Thymus (tissue), 11 donors: ENCODE results near the gene OSBPL10. TPM values are rescaled to one million over a fixed set of nuclear protein-coding genes. Genes with fewer than 3 reads are reported as not detected.

Source experiments
- DNase-seq, 9 donors: peaks; one replicate each; pipeline ENCODE4 v3.0.0-alpha.2; 2013; ENCODE audit warnings: low spot score in 9 of 9, low read depth in 6 of 9, missing footprints in 1 of 9
- H3K27ac ChIP-seq, 2 donors: one replicate each; pipeline ENCODE4 v1.5.1; 2013; ENCODE audit warnings: control low read depth in 1 of 2, low read depth in 1 of 2, low read length in 1 of 2, mild to moderate bottlenecking in 1 of 2, moderate library complexity in 1 of 2
- H3K27me3 ChIP-seq, 2 donors: one replicate each; pipeline ENCODE4 v1.5.1; 2013; ENCODE audit warnings: low read length in 1 of 2; ENCODE audit not compliant: control insufficient read depth in 2 of 2, insufficient read depth in 1 of 2
- H3K36me3 ChIP-seq, 2 donors: one replicate each; pipeline ENCODE4 v1.5.1; 2013; ENCODE audit warnings: low read length in 1 of 2, mild to moderate bottlenecking in 1 of 2, moderate library complexity in 1 of 2; ENCODE audit not compliant: control insufficient read depth in 2 of 2, insufficient read depth in 2 of 2
- H3K4me1 ChIP-seq, 2 donors: one replicate each; pipeline ENCODE4 v1.5.1; 2013; ENCODE audit warnings: low read length in 2 of 2; ENCODE audit not compliant: control insufficient read depth in 2 of 2, insufficient read depth in 2 of 2
- H3K4me3 ChIP-seq, 2 donors: one replicate each; pipeline ENCODE4 v1.5.1; 2013; ENCODE audit warnings: low read length in 2 of 2, control low read depth in 1 of 2, mild to moderate bottlenecking in 1 of 2
- H3K9me3 ChIP-seq, 2 donors: one replicate each; pipeline ENCODE4 v1.5.1; 2013; ENCODE audit warnings: low read length in 1 of 2, mild to moderate bottlenecking in 1 of 2; ENCODE audit not compliant: control insufficient read depth in 2 of 2, insufficient read depth in 1 of 2
- WGBS: extraction: QIAGEN DNeasy Blood & Tissue Kit; methylation state at CpG from one replicate; pipeline ENCODE4 v1.1.7; 2013; 5-methylcytosine and 5-hydroxymethylcytosine counted together
- polyA plus RNA-seq: library from polyadenylated mRNA; stranded (reverse); fragments of 200-250 nt; gene quantifications from one replicate; pipeline ENCODE4 v1.2.3, GENCODE V29; 2013
- total RNA-seq: library from RNA; stranded (reverse); fragments of 120-200 nt; gene quantifications from one replicate; pipeline ENCODE4 v1.2.4, GENCODE V29; 2013
- donor health status: healthy.

The OSBPL10 gene
- total and polyA plus RNA-seq, 2 donors, result 1.4 to 2.1 TPM

DNA sequence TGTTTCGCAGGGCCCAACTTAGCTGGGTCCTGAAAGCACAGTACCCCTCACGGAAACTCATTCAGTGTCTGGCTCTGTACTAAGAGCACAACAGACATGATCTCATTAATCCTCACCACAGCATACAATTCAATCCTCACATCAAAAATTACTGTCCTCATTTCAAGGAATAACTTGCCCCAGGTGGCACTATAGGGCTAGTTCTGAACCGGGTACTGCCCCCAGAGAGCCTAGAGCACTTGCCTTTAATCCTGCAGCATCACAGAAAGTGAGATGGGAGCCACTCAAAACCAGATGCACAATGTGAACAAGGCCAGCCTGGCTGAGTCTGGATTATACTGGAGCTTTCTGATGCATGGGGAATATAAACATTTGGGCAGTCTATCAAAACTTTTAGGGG is 122.6 kb downstream of the OSBPL10 start:
- no peaks in the 10 kb centered on the region for H3K9me3 ChIP-seq

GRCh38 chr3:31853580-31853979 is 127.5 kb downstream of the OSBPL10 start:
- Histone ChIP-seq H3K36me3 (no peaks in the 10 kb centered on the region), H3K9me3 (no peaks in the 10 kb centered on the region), H3K27ac (no peak overlapping the region), H3K4me1 (no peaks in the 10 kb centered on the region), H3K27me3 (no peaks in the 10 kb centered on the region), H3K4me3 (no peak overlapping the region)
- DNase-seq, result peak in 3 of 9 donors; percentile 8 to 24 (median 10)
- 3% methylated on average over 3 of the region's 3 CpGs for WGBS

More for the DNA sequence above, 122.6 kb downstream of the OSBPL10 start:
- DNase-seq, result no peak
- H3K27ac ChIP-seq, result no peak overlapping the region
- no peaks in the 10 kb centered on the region for H3K4me1 ChIP-seq
- WGBS, result 89% methylated on average over 3 of the region's 3 CpGs
- H3K36me3 ChIP-seq, result no peaks in the 10 kb centered on the region
- no peak overlapping the region for H3K4me3 ChIP-seq
- H3K27me3 ChIP-seq, result no peaks in the 10 kb centered on the region

- H3K27ac ChIP-seq, result no peak overlapping the region
- H3K4me1 ChIP-seq, result no peaks in the 10 kb centered on the region
- 90% methylated on average over 10 of the region's 10 CpGs for WGBS
- H3K27me3 ChIP-seq, result no peaks in the 10 kb centered on the region
- H3K4me3 ChIP-seq, result no peak overlapping the region
- no peak for DNase-seq
- H3K9me3 ChIP-seq, result no peaks in the 10 kb centered on the region
- H3K36me3 ChIP-seq, result no peaks in the 10 kb centered on the region
Measured at GRCh38 chr3:31851278-31851677, 129.8 kb downstream of the OSBPL10 start.

DNA sequence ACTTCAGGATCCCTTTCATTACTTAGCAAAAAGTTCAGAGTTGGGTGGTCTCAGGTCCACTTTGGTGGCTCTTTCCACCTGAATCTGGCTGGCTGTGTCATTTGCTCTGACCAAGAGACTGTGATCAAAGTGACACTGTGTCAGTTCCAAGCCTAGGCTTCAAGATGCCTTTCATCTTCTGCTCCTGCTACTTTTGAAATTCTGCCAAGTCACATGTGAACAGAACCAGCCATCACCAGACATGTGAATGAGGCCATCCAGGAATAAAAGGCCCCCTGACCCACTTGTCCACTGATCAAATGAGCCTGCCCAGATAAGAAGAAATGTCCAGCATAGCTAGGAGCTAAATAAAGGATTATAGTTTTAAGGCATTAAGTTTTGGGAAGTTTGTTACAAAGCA is 132.2 kb downstream of the OSBPL10 start:
- Histone ChIP-seq H3K4me1 (no peaks in the 10 kb centered on the region), H3K27ac (no peak overlapping the region), H3K4me3 (no peak overlapping the region), H3K9me3 (no peaks in the 10 kb centered on the region), H3K27me3 (no peaks in the 10 kb centered on the region), H3K36me3 (no peaks in the 10 kb centered on the region)
- no peak for DNase-seq

DNA sequence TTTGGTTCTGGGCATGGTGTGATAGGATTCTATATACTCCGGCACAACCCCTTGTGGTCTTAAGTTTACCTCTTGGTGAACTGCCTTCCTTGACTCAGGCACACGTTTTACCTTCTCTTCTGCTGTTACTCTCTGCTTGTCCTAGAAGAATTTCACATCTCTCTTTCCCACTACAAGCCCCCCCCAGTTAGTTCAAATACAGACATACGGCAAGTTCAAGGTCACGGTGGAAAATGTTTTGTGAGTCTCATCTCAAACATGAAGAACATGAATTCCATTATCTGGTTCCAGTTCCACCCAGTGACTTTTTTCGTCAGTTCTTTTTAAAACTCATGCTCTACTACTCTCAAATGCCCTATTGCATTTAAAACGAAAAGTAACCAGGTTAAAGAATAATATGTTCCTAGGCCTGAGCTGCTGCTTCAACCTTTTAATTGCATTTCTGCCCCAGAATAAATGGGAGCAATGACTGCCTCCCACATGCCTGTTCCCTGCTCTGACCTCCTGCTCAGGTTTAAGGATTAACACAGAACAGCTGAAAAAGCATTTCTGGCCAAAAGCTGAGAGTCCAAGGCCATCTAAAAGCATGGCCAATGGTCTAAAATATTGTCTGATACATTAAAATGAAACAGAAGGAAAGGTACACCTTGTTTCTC is 132.8 kb downstream of the OSBPL10 start:
- H3K9me3 ChIP-seq, result no peaks in the 10 kb centered on the region
- no peaks in the 10 kb centered on the region for H3K36me3 ChIP-seq
- 97% methylated on average over 6 of the region's 6 CpGs for WGBS
- no peaks in the 10 kb centered on the region for H3K27me3 ChIP-seq
- no peak for DNase-seq
- H3K4me1 ChIP-seq, result no peaks in the 10 kb centered on the region
- H3K4me3 ChIP-seq, result no peak overlapping the region
- H3K27ac ChIP-seq, result no peak overlapping the region

DNA sequence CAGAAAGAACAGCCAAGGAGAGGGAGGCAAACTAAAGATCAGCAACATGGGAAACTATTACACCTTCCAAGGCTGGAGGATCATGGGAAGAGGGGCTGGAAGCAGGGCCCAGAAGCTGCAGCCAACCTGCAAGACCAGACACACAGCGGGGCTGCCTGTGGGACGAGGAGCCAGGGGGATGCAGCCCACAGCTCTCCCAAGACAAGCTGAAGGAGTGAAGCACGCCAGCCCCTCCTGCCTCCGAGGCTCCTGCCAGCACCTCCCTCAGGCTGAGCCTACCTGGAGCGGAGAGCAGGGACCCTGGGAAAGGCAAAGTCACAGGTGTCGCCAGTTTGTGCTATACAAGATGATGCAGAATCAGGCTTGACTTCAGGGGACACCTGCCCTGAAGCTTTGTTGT is 133.3 kb downstream of the OSBPL10 start:
- Histone ChIP-seq H3K9me3 (no peaks in the 10 kb centered on the region), H3K27ac (no peak overlapping the region), H3K4me1 (no peaks in the 10 kb centered on the region), H3K4me3 (no peak overlapping the region), H3K36me3 (no peaks in the 10 kb centered on the region), H3K27me3 (no peaks in the 10 kb centered on the region)
- WGBS, result 98% methylated on average over 6 of the region's 6 CpGs
- DNase-seq, result no peak

DNA sequence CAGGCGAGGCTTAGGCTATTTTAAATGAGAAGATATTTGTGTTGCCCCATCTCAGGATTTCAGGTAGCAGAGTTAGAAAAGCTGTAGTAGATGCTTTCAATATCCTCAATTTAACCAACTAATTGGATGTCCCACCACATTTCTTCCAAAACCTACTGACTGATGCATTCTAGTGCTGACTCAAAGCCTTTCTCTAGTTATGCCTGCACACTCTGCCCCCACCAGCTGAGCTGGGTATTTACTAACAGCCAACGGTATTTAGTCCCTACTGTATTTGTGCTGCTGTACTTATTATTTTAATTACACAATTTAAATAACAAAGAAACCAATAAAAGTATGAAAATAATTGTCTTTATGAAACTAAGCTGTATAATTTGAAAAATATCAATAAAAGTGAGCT is 139.5 kb downstream of the OSBPL10 start:
- Histone ChIP-seq H3K4me3 (no peak overlapping the region), H3K9me3 (no peaks in the 10 kb centered on the region), H3K36me3 (no peaks in the 10 kb centered on the region), H3K27me3 (no peaks in the 10 kb centered on the region), H3K4me1 (no peaks in the 10 kb centered on the region), H3K27ac (no peak overlapping the region)
- WGBS, result 97% methylated on average over 2 of the region's 2 CpGs
- DNase-seq, result no peak

- H3K4me1 ChIP-seq, result no peaks in the 10 kb centered on the region
- no peaks in the 10 kb centered on the region for H3K36me3 ChIP-seq
- 97% methylated on average over 4 of the region's 4 CpGs for WGBS
- no peaks in the 10 kb centered on the region for H3K27me3 ChIP-seq
- H3K4me3 ChIP-seq, result no peak overlapping the region
- no peak overlapping the region for H3K27ac ChIP-seq
- H3K9me3 ChIP-seq, result no peaks in the 10 kb centered on the region
- no peak for DNase-seq
Measured at GRCh38 chr3:31840252-31840651, 140.8 kb downstream of the OSBPL10 start.

DNA sequence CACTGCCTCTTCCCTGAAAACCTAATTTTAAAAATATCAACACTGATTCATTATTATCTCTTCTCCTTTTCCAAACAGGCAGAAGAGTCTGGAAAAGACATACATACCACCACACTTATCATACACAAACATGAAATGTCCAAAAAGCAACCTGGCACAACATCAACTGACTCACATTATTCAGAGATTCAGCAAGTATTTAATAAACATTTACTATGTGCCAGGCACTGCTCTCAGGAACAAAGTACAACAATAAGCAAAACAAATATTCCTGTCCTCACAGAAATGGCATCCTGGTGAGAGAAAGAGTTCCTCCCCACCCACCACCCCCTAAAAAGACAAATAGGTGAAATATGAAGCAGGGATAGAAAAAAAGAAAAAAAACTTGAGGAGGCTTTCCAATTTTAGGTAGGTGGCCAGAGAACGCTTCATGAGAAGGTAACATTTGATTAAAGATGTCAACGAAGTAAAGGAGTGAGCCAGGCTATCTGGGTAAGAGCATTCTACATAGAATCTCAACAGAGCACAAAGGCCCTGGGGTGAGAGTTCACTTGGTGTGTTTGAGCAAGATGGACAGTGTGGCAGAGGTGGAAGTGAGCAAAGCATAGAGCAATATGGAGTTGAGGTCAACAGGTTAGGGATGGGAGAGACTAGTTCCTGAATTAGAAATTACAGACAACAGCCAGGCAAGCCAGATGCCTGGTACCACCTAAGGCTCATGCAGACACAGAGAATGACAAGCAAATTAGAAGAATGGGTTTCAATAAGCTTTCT is 141.7 kb downstream of the OSBPL10 start:
- H3K27ac ChIP-seq, result no peak overlapping the region
- H3K4me3 ChIP-seq, result no peak overlapping the region
- 96% methylated on average over 2 of the region's 2 CpGs for WGBS
- H3K27me3 ChIP-seq, result no peaks in the 10 kb centered on the region
- H3K4me1 ChIP-seq, result no peaks in the 10 kb centered on the region
- DNase-seq, result no peak
- H3K9me3 ChIP-seq, result no peaks in the 10 kb centered on the region
- no peaks in the 10 kb centered on the region for H3K36me3 ChIP-seq
